ENCODE results near the gene CARD14.
A peak's percentile ranks its signal among the peaks of the same experiment; 100 is the strongest.

The CARD14 gene

DNA sequence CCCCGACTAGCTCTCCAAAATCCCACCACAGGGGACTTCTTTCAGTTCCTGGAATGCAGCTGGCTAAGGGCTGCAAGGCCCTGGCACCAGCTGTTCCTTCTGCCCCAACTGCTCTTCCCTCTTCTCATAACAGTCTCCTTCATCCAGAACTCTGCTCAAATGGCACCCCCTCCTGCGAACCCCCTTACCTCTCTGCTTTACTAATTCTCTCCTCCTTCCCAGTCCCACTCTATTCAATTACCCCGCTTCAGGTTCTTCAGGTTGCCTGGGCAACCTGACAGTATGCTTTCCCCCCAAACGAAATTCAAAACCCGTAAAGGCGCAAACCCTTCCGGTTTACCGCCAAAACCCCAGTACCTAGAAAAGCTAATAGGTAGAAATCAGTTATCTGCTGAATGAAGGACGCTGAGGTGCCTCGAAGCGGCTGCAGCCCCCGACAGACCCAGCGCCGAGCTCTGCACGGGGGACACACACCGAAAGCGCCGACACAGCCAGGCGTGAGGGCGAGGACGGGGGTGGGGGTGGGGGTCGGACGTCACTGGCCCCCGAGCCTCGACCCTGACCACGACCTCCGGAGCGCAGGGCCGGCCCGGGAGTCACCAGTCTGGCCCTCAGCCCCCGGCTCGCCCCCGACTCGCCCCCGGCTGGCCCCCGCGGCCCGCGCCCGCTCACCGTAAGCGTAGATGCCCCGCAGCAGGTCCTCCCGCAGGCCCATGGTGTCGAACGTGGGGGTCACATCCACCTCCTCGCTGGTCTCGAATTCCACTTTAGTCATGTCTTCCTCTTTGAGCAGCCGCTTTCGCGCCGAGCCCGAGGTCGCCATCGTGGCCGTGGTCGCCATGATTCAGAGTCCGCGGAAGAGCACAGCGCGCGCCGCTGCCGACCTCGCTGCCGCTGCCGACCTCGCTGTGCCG, 23.5 kb upstream of the CARD14 start:
- Histone ChIP-seq H3K27me3 (ENCODE audit: insufficient read depth, low read depth) (no peaks in the 10 kb centered on the region), H3K36me3 (ENCODE audit: insufficient read depth) (peaks cover 20% of the 10 kb centered on the region; the same call in 1 of the 2 replicates), H3K4me2 (peak overlapping the region; percentile 98), H4K20me1 (ENCODE audit: insufficient read depth) (peaks cover 13% of the 10 kb centered on the region), H3K79me2 (ENCODE audit: insufficient read depth, low read depth) (peaks cover 66% of the 10 kb centered on the region), H3K27ac (peak overlapping the region; percentile 67; the same call in 1 of the 2 replicates), H3K4me3 (IDR thresholded peaks at IDR 0.05; ENCODE audit: insufficient read depth, low read depth, low read length) (peak overlapping the region; percentile 39), H3K4me1 (ENCODE audit: low read depth, poor library complexity, severe bottlenecking) (peaks cover 17% of the 10 kb centered on the region), H2AFZ (ENCODE audit: low read depth) (peak overlapping the region; percentile 50; the same call in 1 of the 2 replicates), H3K9ac (peak overlapping the region; percentile 80)
- TF ChIP-seq, protein P1, sequence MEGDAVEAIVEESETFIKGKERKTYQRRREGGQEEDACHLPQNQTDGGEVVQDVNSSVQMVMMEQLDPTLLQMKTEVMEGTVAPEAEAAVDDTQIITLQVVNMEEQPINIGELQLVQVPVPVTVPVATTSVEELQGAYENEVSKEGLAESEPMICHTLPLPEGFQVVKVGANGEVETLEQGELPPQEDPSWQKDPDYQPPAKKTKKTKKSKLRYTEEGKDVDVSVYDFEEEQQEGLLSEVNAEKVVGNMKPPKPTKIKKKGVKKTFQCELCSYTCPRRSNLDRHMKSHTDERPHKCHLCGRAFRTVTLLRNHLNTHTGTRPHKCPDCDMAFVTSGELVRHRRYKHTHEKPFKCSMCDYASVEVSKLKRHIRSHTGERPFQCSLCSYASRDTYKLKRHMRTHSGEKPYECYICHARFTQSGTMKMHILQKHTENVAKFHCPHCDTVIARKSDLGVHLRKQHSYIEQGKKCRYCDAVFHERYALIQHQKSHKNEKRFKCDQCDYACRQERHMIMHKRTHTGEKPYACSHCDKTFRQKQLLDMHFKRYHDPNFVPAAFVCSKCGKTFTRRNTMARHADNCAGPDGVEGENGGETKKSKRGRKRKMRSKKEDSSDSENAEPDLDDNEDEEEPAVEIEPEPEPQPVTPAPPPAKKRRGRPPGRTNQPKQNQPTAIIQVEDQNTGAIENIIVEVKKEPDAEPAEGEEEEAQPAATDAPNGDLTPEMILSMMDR (conservative IDR thresholded peaks at IDR 0.05; ENCODE audit: low read depth, low read length) = no peak; the same call in 1 of the 2 replicates

DNA sequence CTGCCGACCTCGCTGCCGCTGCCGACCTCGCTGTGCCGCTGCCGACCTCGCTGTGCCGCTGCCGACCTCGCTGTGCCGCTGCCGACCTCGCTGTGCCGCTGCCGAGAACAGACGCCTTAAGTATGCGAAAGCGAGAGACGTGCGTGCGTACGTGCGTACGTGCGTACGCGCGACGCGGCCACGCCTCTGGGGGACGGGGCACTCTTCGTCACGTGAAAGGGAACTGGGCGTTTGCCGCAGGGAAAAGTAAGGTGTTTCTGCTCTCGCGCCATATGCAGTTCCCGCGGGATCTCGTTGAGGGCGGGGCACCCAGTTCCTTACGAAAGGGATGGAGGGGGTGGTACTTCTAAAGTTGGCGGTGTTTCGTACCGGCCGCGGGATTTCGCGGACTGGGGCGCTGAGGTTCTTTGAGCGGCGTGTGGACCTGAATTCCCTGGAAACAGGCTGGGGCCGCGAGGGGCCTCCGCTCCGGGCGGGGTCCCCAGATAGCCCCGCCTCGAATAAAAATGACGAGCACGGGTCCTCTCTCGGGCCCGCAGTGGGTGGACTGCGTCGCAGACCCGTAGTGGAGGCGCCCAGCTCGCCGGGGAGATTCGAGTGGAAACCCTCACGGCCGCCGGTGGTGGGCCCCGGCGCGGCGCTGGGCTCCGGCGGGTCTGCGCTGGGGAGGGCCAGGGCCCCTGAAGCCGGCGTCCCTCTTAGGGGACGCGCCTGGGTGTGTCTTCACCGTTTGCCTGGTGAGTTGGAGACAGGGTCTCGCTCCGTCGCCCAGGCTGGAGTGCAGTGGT, 22.6 kb upstream of the CARD14 start, which contains the start of gene EIF4A3:
Gene EIF4A3 (minus strand): TSS at position 94 of the 788 bp plus-strand sequence. CDS start 167 bp downstream, outside the sequence.
- no peaks in the 10 kb centered on the region for H3K27me3 ChIP-seq (ENCODE audit: insufficient read depth, low read depth)
- H3K4me1 ChIP-seq (ENCODE audit: low read depth, poor library complexity, severe bottlenecking) = peaks cover 17% of the 10 kb centered on the region
- H3K27ac ChIP-seq = peak within 1 kb of the TSS; percentile 67
- H4K20me1 ChIP-seq (ENCODE audit: insufficient read depth) = peaks cover 13% of the 10 kb centered on the region
- peaks cover 16% of the 10 kb centered on the region; the same call in 1 of the 2 replicates for H3K36me3 ChIP-seq (ENCODE audit: insufficient read depth)
- peak within 1 kb of the TSS; percentile 80 for H3K9ac ChIP-seq
- peak within 1 kb of the TSS; percentile 80 for H2AFZ ChIP-seq (ENCODE audit: low read depth)
- H3K4me3 ChIP-seq (IDR thresholded peaks at IDR 0.05; ENCODE audit: insufficient read depth, low read depth, low read length) = peak within 1 kb of the TSS; percentile 39
- peak within 1 kb of the TSS; percentile 98 for H3K4me2 ChIP-seq
- H3K79me2 ChIP-seq (ENCODE audit: insufficient read depth, low read depth) = peaks cover 58% of the 10 kb centered on the region
- TF ChIP-seq, protein P1 (conservative IDR thresholded peaks at IDR 0.05; ENCODE audit: low read depth, low read length) = no peak

DNA sequence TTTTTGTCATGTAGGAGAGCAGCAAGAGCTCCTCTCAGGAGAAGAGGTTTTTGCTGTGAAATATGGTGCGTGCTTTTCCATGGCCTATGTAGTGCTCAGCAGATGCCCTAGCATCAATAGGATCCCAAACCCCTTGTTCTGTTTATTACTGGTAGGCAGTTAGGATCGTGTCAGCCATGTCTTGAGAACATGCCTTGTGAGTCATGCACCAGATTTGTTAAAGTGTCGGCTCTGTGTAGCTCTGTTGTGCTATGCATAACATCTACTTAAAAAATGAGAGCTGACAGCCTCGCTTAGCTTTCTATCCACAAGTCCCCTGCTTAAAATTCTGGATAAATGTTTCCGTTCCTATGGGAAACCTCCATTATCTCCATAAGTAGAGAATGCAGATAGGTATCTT, 18.5 kb upstream of the CARD14 start:
- Histone ChIP-seq H3K4me3 (IDR thresholded peaks at IDR 0.05; ENCODE audit: insufficient read depth, low read depth, low read length) (no peak overlapping the region), H3K36me3 (ENCODE audit: insufficient read depth) (no peaks in the 10 kb centered on the region), H4K20me1 (ENCODE audit: insufficient read depth) (no peaks in the 10 kb centered on the region), H3K79me2 (ENCODE audit: insufficient read depth, low read depth) (peaks cover 17% of the 10 kb centered on the region), H3K9ac (no peak overlapping the region), H3K4me2 (no peak overlapping the region), H3K27ac (no peak overlapping the region), H2AFZ (ENCODE audit: low read depth) (no peak overlapping the region), H3K4me1 (ENCODE audit: low read depth, poor library complexity, severe bottlenecking) (peaks cover 5% of the 10 kb centered on the region), H3K27me3 (ENCODE audit: insufficient read depth, low read depth) (no peaks in the 10 kb centered on the region)
- TF ChIP-seq, protein P1 (conservative IDR thresholded peaks at IDR 0.05; ENCODE audit: low read depth, low read length) = no peak

DNA sequence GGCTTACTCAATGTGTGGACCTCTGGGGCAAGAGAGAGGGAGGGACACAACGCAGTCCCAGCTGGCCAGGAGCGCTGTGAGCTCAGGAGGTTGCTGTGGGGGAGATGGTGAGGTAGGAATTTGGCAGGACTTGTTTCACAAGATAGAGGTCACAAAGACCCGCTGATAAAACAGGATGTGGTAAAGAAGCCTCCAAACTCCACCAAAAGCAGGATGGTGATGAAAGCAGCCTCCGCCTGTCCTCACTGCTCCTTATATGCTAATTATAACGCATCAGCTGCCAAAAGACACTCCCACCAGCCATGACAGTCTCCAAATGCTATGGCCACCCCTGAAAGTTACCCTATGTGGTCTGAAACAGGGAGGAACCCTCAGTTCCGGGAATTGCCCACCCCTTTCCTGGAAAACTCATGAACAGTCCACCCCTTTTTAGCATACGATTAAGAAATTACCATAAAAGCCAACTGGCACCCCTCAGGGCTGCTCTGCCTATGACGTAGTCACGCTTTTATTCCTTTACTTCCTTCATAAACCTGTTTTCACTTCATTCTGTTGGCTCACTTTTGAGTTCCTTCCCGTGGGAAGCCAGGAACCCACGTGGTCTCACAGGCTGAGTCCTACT, 17.6 kb upstream of the CARD14 start:
- Histone ChIP-seq H3K4me3 (IDR thresholded peaks at IDR 0.05; ENCODE audit: insufficient read depth, low read depth, low read length) (no peak overlapping the region), H3K79me2 (ENCODE audit: insufficient read depth, low read depth) (peaks cover 11% of the 10 kb centered on the region; the same call in 1 of the 2 replicates), H3K9ac (no peak overlapping the region), H3K4me1 (ENCODE audit: low read depth, poor library complexity, severe bottlenecking) (peaks cover 5% of the 10 kb centered on the region), H4K20me1 (ENCODE audit: insufficient read depth) (no peaks in the 10 kb centered on the region), H3K27ac (no peak overlapping the region), H3K27me3 (ENCODE audit: insufficient read depth, low read depth) (no peaks in the 10 kb centered on the region), H3K4me2 (no peak overlapping the region), H3K36me3 (ENCODE audit: insufficient read depth) (no peaks in the 10 kb centered on the region), H2AFZ (ENCODE audit: low read depth) (no peak overlapping the region)
- TF ChIP-seq, protein P1 (conservative IDR thresholded peaks at IDR 0.05; ENCODE audit: low read depth, low read length) = no peak
